Activated CD8-positive, alpha-beta memory T cell treated with anti-CD3 and anti-CD28 coated beads for 24 hours (primary cell): ENCODE results near the gene DSCAM.
"Not testable (repeated sequence)": the region's sequence is repeated elsewhere in the genome, so short reads cannot be mapped to it uniquely, and the experiment has no call there.

Source experiments
- DNase-seq: peaks from one replicate; pipeline ENCODE4 v3.0.0-alpha.2; 2020

The DSCAM gene

GRCh38 chr21:40276001-40276400 lies 571.0 kb downstream of the DSCAM start:
- DNase-seq, result no peak

- no peak for DNase-seq
These were observed 574.9 kb downstream of the DSCAM start for GRCh38 chr21:40272037-40272436.

GRCh38 chr21:40271164-40271563 lies 575.8 kb downstream of the DSCAM start:
- DNase-seq, result no peak

- DNase-seq, result no peak
These were observed 576.9 kb downstream of the DSCAM start for GRCh38 chr21:40270047-40270446.

GRCh38 chr21:40269239-40269638 lies 577.7 kb downstream of the DSCAM start:
- no peak for DNase-seq

GRCh38 chr21:40258456-40258855 lies 588.5 kb downstream of the DSCAM start:
- not testable (repeated sequence) for DNase-seq

GRCh38 chr21:40257342-40257741 lies 589.6 kb downstream of the DSCAM start:
- DNase-seq, result no peak

GRCh38 chr21:40255518-40256444 lies 591.2 kb downstream of the DSCAM start:
- no peak for DNase-seq

GRCh38 chr21:40254540-40255465 lies 592.2 kb downstream of the DSCAM start:
- DNase-seq, result no peak

GRCh38 chr21:40253112-40253511 lies 593.8 kb downstream of the DSCAM start:
- DNase-seq, result no peak

GRCh38 chr21:40250514-40251294 lies 596.3 kb downstream of the DSCAM start:
- DNase-seq, result no peak

- DNase-seq, result no peak
These were observed 602.0 kb downstream of the DSCAM start for GRCh38 chr21:40244981-40245380.

GRCh38 chr21:40243685-40244084 lies 603.3 kb downstream of the DSCAM start:
- DNase-seq, result no peak

GRCh38 chr21:40242586-40243265 lies 604.2 kb downstream of the DSCAM start:
- DNase-seq, result no peak

- no peak for DNase-seq
These were observed 611.4 kb downstream of the DSCAM start for GRCh38 chr21:40235528-40235927.

GRCh38 chr21:40231979-40232378 lies 615.0 kb downstream of the DSCAM start:
- no peak for DNase-seq

GRCh38 chr21:40227096-40227495 lies 619.9 kb downstream of the DSCAM start:
- no peak for DNase-seq

- DNase-seq, result no peak
These were observed 631.0 kb downstream of the DSCAM start for GRCh38 chr21:40215941-40216340.

- DNase-seq, result no peak
These were observed 636.7 kb downstream of the DSCAM start for GRCh38 chr21:40210251-40210650.

- DNase-seq, result no peak
These were observed 638.0 kb downstream of the DSCAM start for GRCh38 chr21:40208948-40209345.

GRCh38 chr21:40208206-40208947 lies 638.6 kb downstream of the DSCAM start:
- DNase-seq, result no peak
